Endothelial cell (in vitro differentiated cells): ENCODE data around the gene SEMA3D. TPM values are rescaled to one million over a fixed set of nuclear protein-coding genes. Genes with fewer than 3 reads are reported as not detected.

ENCODE experiments used
- DNase-seq: peaks from one replicate; pipeline ENCODE4 v3.0.0; 2021; ENCODE audit warnings: low spot score
- H3K27ac Mint-ChIP-seq: one replicate; pipeline ENCODE4 v1.8.0; 2021; ENCODE audit warnings: mixed read lengths, inconsistent platforms; ENCODE audit not compliant: unreplicated experiment
- H3K27me3 Mint-ChIP-seq: one replicate; pipeline ENCODE4 v1.8.0; 2021; ENCODE audit warnings: mild to moderate bottlenecking, moderate library complexity, mixed read lengths, inconsistent platforms; ENCODE audit not compliant: unreplicated experiment
- H3K36me3 Mint-ChIP-seq: one replicate; pipeline ENCODE4 v1.8.0; 2021; ENCODE audit warnings: mild to moderate bottlenecking, low read depth, mixed read lengths, inconsistent platforms; ENCODE audit not compliant: unreplicated experiment
- H3K4me1 Mint-ChIP-seq: one replicate; pipeline ENCODE4 v1.8.0; 2021; ENCODE audit warnings: mild to moderate bottlenecking, mixed read lengths, inconsistent platforms; ENCODE audit not compliant: unreplicated experiment
- H3K4me3 Mint-ChIP-seq: one replicate; pipeline ENCODE4 v1.8.0; 2021; ENCODE audit warnings: mild to moderate bottlenecking, mixed read lengths, inconsistent platforms; ENCODE audit not compliant: unreplicated experiment
- H3K9me3 Mint-ChIP-seq: one replicate; pipeline ENCODE4 v1.8.0; 2021; ENCODE audit warnings: mixed read lengths, inconsistent platforms; ENCODE audit not compliant: unreplicated experiment
- CTCF ChIP-seq: fragments of 200-600 bp; sonication (generic); IDR thresholded peaks from one replicate; pipeline ENCODE4 v1.5.0; 2021; ENCODE audit warnings: antibody characterized with exemption; ENCODE audit not compliant: unreplicated experiment
- total RNA-seq: library from RNA; stranded (reverse); fragmentation: NEBNext Ultra II Directional; extraction: Animal tissue kit (Norgen Biotek cat#: 25700); gene quantifications from one replicate; pipeline ENCODE4 v1.2.1, GENCODE V29; 2021; ENCODE audit not compliant: unreplicated experiment

The SEMA3D gene
- total RNA-seq, 1 donor from 2014 or later, result 1.8 TPM

DNA sequence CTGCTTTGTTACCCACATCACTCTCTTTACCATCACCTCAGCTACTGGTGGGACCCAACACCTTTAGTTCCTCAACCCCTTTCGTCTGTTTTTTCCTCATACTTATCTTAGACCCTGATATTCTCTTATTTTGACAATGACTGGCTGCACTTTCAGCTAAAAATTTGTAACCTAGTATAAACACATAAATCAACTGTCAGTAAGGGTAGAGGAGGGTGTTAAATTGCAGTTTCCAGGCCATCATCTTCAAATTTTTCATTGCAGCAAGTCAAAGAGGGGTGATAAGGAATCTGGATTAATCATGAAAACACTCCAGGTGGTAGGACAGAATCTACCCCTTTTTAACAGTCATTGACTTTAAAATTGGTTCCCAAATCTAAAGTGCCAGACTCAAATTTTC is 27.9 kb downstream of the SEMA3D start:
- no peak for DNase-seq
- Mint-ChIP-seq H3K4me3 (no peak overlapping the region), H3K27me3 (no peaks in the 10 kb centered on the region), H3K9me3 (no peaks in the 10 kb centered on the region), H3K27ac (no peak overlapping the region), H3K4me1 (no peaks in the 10 kb centered on the region), H3K36me3 (no peaks in the 10 kb centered on the region)
- no peak for TF ChIP-seq CTCF

DNA sequence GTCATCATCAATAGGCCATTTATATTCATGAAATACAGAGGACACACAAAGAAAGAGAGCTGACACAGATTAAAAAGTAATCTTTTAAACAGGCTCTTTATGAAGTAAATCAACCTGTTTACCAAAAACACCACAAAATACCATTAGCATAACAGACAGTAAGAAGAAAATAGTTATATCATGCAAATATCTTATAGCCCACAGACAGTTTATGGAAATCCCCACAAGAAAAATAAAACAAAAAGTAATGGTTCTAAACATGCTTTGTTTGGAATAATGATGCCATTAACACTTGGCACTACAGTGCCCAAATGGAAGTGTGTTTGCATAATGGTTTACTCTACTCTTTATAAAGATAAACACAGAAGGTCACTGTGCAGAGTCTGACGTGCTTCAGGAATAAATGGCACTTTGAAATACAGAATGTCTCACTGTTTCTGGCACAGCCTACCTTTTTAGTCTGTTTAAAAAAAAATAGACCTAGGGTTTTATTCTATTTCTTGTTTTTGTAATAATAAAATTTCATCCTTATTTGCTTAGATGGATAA is 30.1 kb downstream of the SEMA3D start:
- no peaks in the 10 kb centered on the region for H3K4me1 Mint-ChIP-seq
- no peaks in the 10 kb centered on the region for H3K36me3 Mint-ChIP-seq
- no peaks in the 10 kb centered on the region for H3K27me3 Mint-ChIP-seq
- no peak for DNase-seq
- no peaks in the 10 kb centered on the region for H3K9me3 Mint-ChIP-seq
- no peak for TF ChIP-seq CTCF
- H3K4me3 Mint-ChIP-seq, result no peak overlapping the region
- H3K27ac Mint-ChIP-seq, result no peak overlapping the region

DNA sequence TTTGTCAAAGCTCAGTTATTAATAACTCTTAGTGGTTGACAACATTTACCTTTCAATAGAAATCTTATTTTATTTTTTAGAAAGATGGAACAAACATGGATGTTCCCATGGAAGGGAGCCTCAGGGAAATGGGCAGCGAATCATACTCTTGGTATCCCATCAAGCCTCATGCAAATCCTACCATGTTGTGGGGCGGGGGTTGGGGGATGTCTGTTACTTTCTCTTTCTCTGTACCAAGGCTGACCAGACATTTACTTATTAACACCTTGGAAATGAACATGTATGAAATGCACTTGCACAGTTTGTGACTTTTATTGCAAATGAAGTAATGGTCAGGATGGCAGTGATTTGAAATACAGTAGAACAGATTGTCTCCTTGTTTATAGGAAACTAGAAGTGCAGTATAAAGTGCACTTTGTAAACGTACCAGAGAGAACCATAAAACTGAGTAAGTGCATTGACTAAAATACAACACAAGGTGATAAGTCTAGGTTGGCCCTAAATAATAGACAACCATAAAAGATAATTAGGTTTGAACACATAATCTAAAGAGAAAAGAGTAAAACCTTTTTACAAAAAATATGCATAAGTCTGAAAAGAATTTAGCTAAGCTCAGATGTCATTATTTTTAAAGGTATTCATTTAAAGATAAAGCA is 32.4 kb downstream of the SEMA3D start:
- no peaks in the 10 kb centered on the region for H3K9me3 Mint-ChIP-seq
- TF ChIP-seq CTCF, result no peak
- H3K27me3 Mint-ChIP-seq, result no peaks in the 10 kb centered on the region

GRCh38 chr7:85153715-85154114 is 33.1 kb downstream of the SEMA3D start:
- no peaks in the 10 kb centered on the region for H3K27me3 Mint-ChIP-seq
- no peaks in the 10 kb centered on the region for H3K36me3 Mint-ChIP-seq
- H3K9me3 Mint-ChIP-seq, result no peaks in the 10 kb centered on the region
- no peak overlapping the region for H3K4me3 Mint-ChIP-seq
- no peak for TF ChIP-seq CTCF
- DNase-seq, result no peak
- no peak overlapping the region for H3K27ac Mint-ChIP-seq
- H3K4me1 Mint-ChIP-seq, result no peaks in the 10 kb centered on the region

More for the DNA sequence above, 32.4 kb downstream of the SEMA3D start:
- Mint-ChIP-seq H3K4me3 (no peak overlapping the region), H3K36me3 (no peaks in the 10 kb centered on the region), H3K27ac (no peak overlapping the region), H3K4me1 (no peaks in the 10 kb centered on the region)
- DNase-seq, result no peak

DNA sequence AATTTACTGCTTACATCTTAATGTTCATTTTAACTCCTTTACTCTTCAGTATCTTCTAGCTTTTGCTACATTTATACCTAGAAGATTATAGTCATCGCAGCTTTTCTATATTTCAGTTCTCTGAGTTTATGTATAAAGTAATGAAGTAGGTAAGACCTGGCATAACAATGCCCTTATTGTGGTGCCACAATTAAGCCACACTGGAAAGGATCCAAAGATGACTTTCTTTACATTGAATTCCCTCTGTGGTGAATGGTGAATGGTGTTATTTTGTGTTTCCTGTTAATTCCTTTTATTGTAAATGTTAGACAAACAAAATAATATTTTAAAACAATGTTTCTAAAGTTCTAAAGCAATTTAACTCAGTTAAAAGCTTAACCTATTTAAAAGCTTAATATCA is 36.2 kb downstream of the SEMA3D start:
- no peaks in the 10 kb centered on the region for H3K9me3 Mint-ChIP-seq
- no peak for TF ChIP-seq CTCF
- no peaks in the 10 kb centered on the region for H3K36me3 Mint-ChIP-seq
- no peaks in the 10 kb centered on the region for H3K4me1 Mint-ChIP-seq
- H3K27ac Mint-ChIP-seq, result no peak overlapping the region
- no peaks in the 10 kb centered on the region for H3K27me3 Mint-ChIP-seq
- no peak overlapping the region for H3K4me3 Mint-ChIP-seq
- DNase-seq, result no peak
